Ishikawa (cell line): ENCODE data around the gene IL11RA.

Source experiments
- CEBPB ChIP-seq: IDR thresholded peaks from 2 replicates; pipeline ENCODE4 v1.6.1; 2012
- CREB1 ChIP-seq: IDR thresholded peaks from 2 replicates; pipeline ENCODE4 v1.6.1; 2012; ENCODE audit warnings: low read depth
- EGR1 ChIP-seq: IDR thresholded peaks from 2 replicates; pipeline ENCODE4 v1.6.1; 2012
- EP300 ChIP-seq: IDR thresholded peaks from 2 replicates; pipeline ENCODE4 v1.6.1; 2012; ENCODE audit warnings: borderline replicate concordance
- FOXM1 ChIP-seq: IDR thresholded peaks from 2 replicates; pipeline ENCODE4 v1.6.1; 2012; ENCODE audit warnings: low read depth, borderline replicate concordance
- MAX ChIP-seq: IDR thresholded peaks from 2 replicates; pipeline ENCODE4 v1.6.1; 2012
- NFIC ChIP-seq: IDR thresholded peaks from 2 replicates; pipeline ENCODE4 v1.6.1; 2012
- RAD21 ChIP-seq: IDR thresholded peaks from 2 replicates; pipeline ENCODE4 v1.6.1; 2012; ENCODE audit warnings: low read depth
- TAF1 ChIP-seq: IDR thresholded peaks from 2 replicates; pipeline ENCODE4 v1.6.1; 2012; ENCODE audit warnings: low read depth, mild to moderate bottlenecking
- TCF12 ChIP-seq: IDR thresholded peaks from 2 replicates; pipeline ENCODE4 v1.6.1; 2012; ENCODE audit warnings: low read depth
- TEAD4 ChIP-seq: IDR thresholded peaks from 2 replicates; pipeline ENCODE4 v1.6.1; 2012
- USF1 ChIP-seq: IDR thresholded peaks from 2 replicates; pipeline ENCODE4 v1.6.1; 2012
- YY1 ChIP-seq: IDR thresholded peaks from 2 replicates; pipeline ENCODE4 v1.6.1; 2012; ENCODE audit warnings: low read depth
- ZBTB7A ChIP-seq: IDR thresholded peaks from 2 replicates; pipeline ENCODE4 v1.6.1; 2012; ENCODE audit warnings: low read depth
- TF ChIP-seq, protein P1 (sequence below): IDR thresholded peaks from 2 replicates; pipeline ENCODE4 v1.6.1; 2012; ENCODE audit warnings: low read depth, mild to moderate bottlenecking

Gene IL11RA

GRCh38 chr9:34694811-34695210 lies 42.8 kb downstream of the IL11RA start:
- TF ChIP-seq TCF12 (no peak), NFIC (no peak), EP300 (no peak), CEBPB (no peak), YY1 (no peak), EGR1 (no peak), RAD21 (no peak)
- TF ChIP-seq, protein P1, sequence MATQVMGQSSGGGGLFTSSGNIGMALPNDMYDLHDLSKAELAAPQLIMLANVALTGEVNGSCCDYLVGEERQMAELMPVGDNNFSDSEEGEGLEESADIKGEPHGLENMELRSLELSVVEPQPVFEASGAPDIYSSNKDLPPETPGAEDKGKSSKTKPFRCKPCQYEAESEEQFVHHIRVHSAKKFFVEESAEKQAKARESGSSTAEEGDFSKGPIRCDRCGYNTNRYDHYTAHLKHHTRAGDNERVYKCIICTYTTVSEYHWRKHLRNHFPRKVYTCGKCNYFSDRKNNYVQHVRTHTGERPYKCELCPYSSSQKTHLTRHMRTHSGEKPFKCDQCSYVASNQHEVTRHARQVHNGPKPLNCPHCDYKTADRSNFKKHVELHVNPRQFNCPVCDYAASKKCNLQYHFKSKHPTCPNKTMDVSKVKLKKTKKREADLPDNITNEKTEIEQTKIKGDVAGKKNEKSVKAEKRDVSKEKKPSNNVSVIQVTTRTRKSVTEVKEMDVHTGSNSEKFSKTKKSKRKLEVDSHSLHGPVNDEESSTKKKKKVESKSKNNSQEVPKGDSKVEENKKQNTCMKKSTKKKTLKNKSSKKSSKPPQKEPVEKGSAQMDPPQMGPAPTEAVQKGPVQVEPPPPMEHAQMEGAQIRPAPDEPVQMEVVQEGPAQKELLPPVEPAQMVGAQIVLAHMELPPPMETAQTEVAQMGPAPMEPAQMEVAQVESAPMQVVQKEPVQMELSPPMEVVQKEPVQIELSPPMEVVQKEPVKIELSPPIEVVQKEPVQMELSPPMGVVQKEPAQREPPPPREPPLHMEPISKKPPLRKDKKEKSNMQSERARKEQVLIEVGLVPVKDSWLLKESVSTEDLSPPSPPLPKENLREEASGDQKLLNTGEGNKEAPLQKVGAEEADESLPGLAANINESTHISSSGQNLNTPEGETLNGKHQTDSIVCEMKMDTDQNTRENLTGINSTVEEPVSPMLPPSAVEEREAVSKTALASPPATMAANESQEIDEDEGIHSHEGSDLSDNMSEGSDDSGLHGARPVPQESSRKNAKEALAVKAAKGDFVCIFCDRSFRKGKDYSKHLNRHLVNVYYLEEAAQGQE = no peak

DNA sequence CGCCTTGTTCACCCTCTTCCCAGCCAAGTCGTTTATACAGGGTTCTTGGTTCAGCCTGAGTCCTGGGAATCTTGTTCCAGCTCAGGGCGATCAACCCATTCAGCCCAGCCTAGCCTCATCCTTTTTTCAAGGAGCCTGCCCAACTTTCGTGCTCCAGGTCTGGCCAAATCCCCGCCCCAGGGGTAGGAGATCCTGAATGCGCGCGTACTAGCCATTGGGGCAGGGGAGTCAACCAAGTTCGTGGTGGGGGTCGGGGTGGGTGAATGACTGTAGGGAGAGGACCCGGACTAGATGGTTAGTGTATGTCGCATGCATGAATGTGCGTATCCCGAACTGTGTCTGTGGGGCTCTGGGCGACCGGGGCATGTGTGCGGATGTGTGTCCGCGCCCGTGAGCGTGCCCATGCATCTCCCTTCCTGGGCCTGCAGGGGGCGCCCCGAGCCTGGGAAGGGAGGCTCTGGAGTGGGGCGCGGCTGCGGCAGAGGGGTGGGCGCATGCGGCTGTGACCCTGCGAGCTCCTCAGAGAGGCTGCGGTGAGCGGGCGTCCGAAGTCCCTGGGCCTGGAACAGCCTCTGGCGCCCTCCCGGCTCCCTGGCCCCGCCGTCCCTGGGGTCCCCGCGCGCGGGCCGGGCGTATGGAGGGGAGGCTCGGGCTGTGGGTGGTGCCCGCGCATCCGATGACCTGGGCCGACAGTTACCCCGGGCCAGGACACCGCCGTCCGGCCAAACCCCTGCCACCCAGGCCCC lies 49.2 kb downstream of the IL11RA start:
- TF ChIP-seq ZBTB7A = peak; percentile 84; the same call in 1 of the 2 replicates
- TF ChIP-seq TEAD4 = no peak
- TF ChIP-seq FOXM1 = no peak
- 0 out of 2 replicates have a peak, but pooled peaks have one; percentile 34 for TF ChIP-seq MAX
- no peak for TF ChIP-seq CREB1
- TF ChIP-seq EP300 = no peak
- no peak; the same call in 1 of the 2 replicates for TF ChIP-seq TAF1
- no peak for TF ChIP-seq EGR1
- no peak for TF ChIP-seq NFIC
- no peak for TF ChIP-seq TCF12
- peak; percentile 67 for TF ChIP-seq RAD21

DNA sequence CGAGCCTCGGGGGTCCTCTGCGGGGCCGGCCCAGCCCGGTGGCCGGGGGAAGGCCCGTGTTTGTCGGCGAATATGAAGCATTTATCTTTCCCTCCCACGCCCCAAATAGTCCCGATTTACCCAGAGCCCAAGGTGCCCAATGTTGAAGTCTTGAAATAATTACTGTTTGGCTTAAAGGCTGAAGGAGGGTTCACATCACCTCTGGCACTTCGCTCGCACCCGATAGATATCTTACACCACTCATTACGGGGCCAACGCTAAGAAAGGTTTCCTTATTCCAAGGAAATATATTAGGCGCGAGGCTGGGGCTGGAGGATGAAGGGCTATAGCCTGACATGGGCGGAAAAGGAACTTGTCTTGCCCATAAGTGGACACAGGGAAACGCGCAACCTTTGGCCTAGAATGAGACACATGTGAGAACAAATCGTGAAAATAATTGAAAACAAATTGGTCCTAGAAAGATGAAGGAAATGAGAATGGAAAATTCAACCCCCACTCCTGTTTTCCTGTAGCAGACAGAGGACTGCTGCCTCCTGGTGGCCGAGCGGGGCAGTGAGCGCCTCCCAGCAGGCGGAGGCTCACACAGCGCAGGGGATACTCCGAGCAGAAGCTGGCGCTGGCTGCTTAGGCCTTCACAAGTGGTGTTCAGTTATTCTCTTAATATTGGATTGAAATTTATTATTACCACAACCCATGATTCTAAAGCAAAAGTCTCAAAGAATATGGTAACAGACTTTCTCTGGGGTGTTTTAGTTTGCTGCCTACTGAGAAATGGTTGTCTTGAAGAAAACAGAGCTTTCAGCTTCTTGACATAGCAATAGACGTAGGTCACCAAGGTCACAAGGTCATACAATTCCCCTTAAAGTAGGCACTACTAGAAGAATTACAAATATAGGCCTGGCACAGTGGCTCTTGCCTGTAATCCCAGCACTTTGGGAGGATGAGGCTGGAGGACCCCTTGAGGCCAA lies 50.1 kb downstream of the IL11RA start:
- TF ChIP-seq FOXM1 = no peak
- TF ChIP-seq ZBTB7A = peak; percentile 23; the same call in 1 of the 2 replicates
- TF ChIP-seq EP300 = no peak
- TF ChIP-seq RAD21 = peak; percentile 76
- peak; percentile 18; the same call in 1 of the 2 replicates for TF ChIP-seq MAX

GRCh38 chr9:34707130-34707529 lies 55.1 kb downstream of the IL11RA start:
- no peak for TF ChIP-seq TCF12
- TF ChIP-seq TEAD4 = no peak
- TF ChIP-seq TAF1 = no peak
- TF ChIP-seq CEBPB = no peak
- no peak for TF ChIP-seq CREB1
- no peak for TF ChIP-seq EP300
- TF ChIP-seq EGR1 = no peak
- no peak for TF ChIP-seq FOXM1
- no peak for TF ChIP-seq MAX
- no peak for TF ChIP-seq ZBTB7A
- no peak for TF ChIP-seq NFIC
- TF ChIP-seq RAD21 = no peak
- TF ChIP-seq, protein P1 = no peak
- no peak for TF ChIP-seq USF1
- TF ChIP-seq YY1 = no peak

DNA sequence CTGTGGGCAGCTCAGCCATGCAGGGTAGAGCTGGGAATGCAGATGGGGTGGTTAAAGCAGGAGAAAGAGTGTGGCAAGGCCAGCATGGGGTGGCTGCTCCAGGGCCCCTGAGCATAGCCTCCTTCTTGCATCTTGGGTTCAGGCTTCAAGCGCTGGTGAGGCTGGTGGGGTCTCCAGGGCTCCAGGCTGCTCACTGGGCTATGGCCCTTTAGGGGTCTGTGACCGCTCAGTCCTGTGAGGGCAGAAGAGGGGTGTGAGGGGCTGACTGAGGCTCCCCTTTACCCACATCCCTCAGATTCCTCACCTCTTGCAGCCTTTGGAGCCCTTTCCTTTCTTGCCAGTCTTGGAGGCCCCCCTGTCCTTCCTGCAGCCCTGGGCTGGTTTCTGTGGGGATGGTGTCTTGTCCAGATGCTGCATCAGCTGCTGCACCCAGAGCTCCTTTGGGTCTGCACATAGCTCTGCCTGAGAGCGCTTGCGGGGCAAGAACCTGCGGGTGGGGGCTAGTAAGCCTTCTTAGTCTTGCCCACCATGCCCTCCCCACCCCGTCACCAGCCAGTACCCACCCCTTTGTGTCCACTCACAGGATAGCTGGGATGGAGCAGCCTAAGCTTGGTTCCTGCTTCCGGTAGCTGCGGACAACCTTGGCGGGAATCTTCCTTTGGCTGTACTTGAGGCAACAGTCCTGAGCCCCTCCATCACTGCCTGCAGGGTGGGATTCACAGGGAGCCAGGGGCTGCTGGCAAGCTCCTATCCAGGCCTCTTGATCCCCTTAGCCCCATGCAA lies 57.4 kb downstream of the IL11RA start:
- TF ChIP-seq CREB1 (no peak), MAX (no peak), ZBTB7A (no peak), NFIC (no peak), TCF12 (no peak), USF1 (no peak), TAF1 (no peak), RAD21 (no peak), EGR1 (no peak), FOXM1 (no peak), EP300 (no peak), TEAD4 (no peak), CEBPB (no peak), YY1 (no peak)
- TF ChIP-seq, protein P1 = no peak
